Loucy (cell line): ENCODE results near the gene IGFLR1.

Experiments used
- CTCF ChIP-seq: fragments of 200-600 bp; sonication (generic); conservative IDR thresholded peaks from 2 replicates; pipeline ENCODE4 v1.5.1; 2014; ENCODE audit warnings: mild to moderate bottlenecking, antibody characterized with exemption, low read length
- EZH2phosphoT487 ChIP-seq: fragments of 200-600 bp; IDR thresholded peaks from 2 replicates; pipeline ENCODE4 v1.6.1; 2018; ENCODE audit warnings: antibody characterized with exemption, mild to moderate bottlenecking, moderate library complexity, borderline replicate concordance

- no peak for TF ChIP-seq CTCF
- TF ChIP-seq EZH2phosphoT487: no peak
Measured at GRCh38 chr19:35751839-35752745, 9.8 kb upstream of the IGFLR1 start.
